Activated T-cell treated with anti-CD3 and anti-CD28 coated beads, Interleukin-2, amount 50 U/mL, for 72 hours (primary cell): Measurements from ENCODE around the gene SMCR8. TPM values are rescaled to one million over a fixed set of nuclear protein-coding genes. Genes with fewer than 3 reads are reported as not detected.
"Not testable (repeated sequence)": the region's sequence is repeated elsewhere in the genome, so short reads cannot be mapped to it uniquely, and the experiment has no call there.

ENCODE experiments used
- ATAC-seq, 2 donors: fragments of 150-1000 bp; cut with Tn5 transposase; replicated peaks in 1 of 2; 2 replicates each; pipeline ENCODE4 v1.10.0; 2021; ENCODE audit warnings: moderate library complexity in 2 of 2, mild to moderate bottlenecking in 1 of 2
- DNase-seq, 2 donors: peaks; one replicate each; pipeline ENCODE4 v3.0.0; 2021 to 2022; ENCODE audit warnings: mixed read lengths in 1 of 2
- H3K27ac Mint-ChIP-seq: one replicate; pipeline ENCODE4 v1.8.0; 2022; ENCODE audit warnings: mild to moderate bottlenecking, moderate library complexity, mixed read lengths
- H3K27me3 Mint-ChIP-seq: one replicate; pipeline ENCODE4 v1.8.0; 2022; ENCODE audit warnings: low read depth, mixed read lengths
- H3K36me3 Mint-ChIP-seq, 2 donors: one replicate each; pipeline ENCODE4 v1.8.0; 2022; ENCODE audit warnings: mixed read lengths in 2 of 2, mild to moderate bottlenecking in 1 of 2; ENCODE audit not compliant: insufficient read depth in 2 of 2
- H3K4me1 Mint-ChIP-seq: one replicate; pipeline ENCODE4 v1.8.0; 2022; ENCODE audit warnings: low read depth, mixed read lengths
- H3K4me3 Mint-ChIP-seq, 2 donors: one replicate each; pipeline ENCODE4 v1.8.0; 2022; ENCODE audit warnings: mild to moderate bottlenecking in 2 of 2, mixed read lengths in 2 of 2, moderate library complexity in 2 of 2
- H3K9me3 Mint-ChIP-seq, 2 donors: one replicate each; pipeline ENCODE4 v1.8.0; 2022; ENCODE audit warnings: mixed read lengths in 2 of 2
- total RNA-seq, 2 donors: library from RNA; stranded (reverse); gene quantifications; one replicate each; pipeline ENCODE4 v1.2.3, GENCODE V29; 2022

SMCR8 gene
- total RNA-seq, 2 donors from 2014 or later = 17.3 to 18.7 TPM

DNA sequence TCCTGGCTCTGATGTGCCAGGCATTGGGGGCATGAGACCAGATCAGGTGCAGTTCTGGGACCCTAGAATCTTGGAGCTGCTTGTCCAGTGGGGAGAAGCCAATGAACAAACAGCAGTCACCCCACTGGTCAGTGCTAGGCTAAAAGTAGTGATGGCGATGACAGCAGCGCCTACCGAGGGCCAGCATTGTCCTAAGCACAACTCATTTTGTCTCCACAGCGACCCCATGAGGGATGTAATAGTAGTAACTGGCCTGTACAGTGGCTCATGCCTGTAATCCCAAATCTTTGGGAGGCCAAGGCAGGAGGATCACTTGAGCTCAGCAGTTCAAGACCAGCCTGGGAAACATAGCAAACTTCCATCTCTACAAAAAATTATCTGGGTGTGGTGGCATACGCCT lies 6.2 kb downstream of the SMCR8 start:
- no peak for DNase-seq
- H3K27ac Mint-ChIP-seq = no peak overlapping the region
- H3K4me1 Mint-ChIP-seq = peaks cover 56% of the 10 kb centered on the region
- H3K27me3 Mint-ChIP-seq = no peaks in the 10 kb centered on the region
- H3K4me3 Mint-ChIP-seq = no peak overlapping the region
- peaks cover 4 to 5% of the 10 kb centered on the region in 2 donors for H3K36me3 Mint-ChIP-seq
- ATAC-seq = no peak
- no peaks in the 10 kb centered on the region for H3K9me3 Mint-ChIP-seq

DNA sequence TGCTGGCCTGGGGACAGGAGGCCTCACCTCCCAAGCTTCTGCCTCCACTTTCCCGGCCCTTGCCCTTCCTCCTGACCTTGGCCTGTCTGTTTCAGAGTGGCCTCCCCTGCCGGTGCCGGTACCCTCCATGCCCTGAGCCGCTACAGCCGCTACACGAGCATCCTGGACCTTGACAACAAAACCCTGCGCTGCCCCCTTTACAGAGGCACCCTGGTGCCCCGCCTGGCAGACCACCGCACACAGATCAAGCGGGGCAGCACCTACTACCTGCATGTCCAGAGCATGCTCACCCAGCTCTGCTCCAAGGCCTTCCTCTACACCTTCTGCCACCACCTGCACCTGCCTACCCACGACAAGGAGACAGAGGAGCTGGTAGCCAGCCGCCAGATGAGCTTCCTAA lies 7.4 kb downstream of the SMCR8 start:
- peaks cover 50% of the 10 kb centered on the region for H3K4me1 Mint-ChIP-seq
- ATAC-seq = no peak
- H3K4me3 Mint-ChIP-seq = no peak overlapping the region
- no peaks in the 10 kb centered on the region for H3K9me3 Mint-ChIP-seq
- peaks cover 2 to 3% of the 10 kb centered on the region in 2 donors for H3K36me3 Mint-ChIP-seq
- no peak for DNase-seq
- no peaks in the 10 kb centered on the region for H3K27me3 Mint-ChIP-seq
- H3K27ac Mint-ChIP-seq = no peak overlapping the region

DNA sequence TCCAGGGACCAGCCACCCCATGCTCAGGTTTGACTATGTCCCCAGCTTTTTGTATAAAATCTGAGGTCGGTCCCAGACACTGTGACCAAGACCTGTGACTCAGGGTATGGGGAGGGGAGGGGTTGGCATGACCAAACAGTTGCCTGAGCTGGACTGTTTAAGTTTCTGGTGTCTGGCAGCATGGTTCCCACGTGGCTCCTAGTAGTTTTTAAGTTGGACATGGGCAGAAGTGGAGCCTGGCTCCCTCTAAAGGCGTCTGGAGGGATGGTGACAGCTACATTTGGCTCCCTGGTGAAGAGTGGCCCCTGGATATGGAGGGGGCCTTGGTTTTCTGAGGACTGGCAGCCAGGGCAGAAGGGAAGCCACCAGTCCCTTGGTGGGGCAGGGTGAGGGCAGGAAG lies 7.9 kb downstream of the SMCR8 start:
- Mint-ChIP-seq H3K4me3 (no peak overlapping the region), H3K27ac (no peak overlapping the region), H3K27me3 (no peaks in the 10 kb centered on the region), H3K36me3 (peaks cover 2 to 3% of the 10 kb centered on the region in 2 donors), H3K9me3 (no peaks in the 10 kb centered on the region), H3K4me1 (peaks cover 46% of the 10 kb centered on the region)
- DNase-seq (no peak), ATAC-seq (no peak)

DNA sequence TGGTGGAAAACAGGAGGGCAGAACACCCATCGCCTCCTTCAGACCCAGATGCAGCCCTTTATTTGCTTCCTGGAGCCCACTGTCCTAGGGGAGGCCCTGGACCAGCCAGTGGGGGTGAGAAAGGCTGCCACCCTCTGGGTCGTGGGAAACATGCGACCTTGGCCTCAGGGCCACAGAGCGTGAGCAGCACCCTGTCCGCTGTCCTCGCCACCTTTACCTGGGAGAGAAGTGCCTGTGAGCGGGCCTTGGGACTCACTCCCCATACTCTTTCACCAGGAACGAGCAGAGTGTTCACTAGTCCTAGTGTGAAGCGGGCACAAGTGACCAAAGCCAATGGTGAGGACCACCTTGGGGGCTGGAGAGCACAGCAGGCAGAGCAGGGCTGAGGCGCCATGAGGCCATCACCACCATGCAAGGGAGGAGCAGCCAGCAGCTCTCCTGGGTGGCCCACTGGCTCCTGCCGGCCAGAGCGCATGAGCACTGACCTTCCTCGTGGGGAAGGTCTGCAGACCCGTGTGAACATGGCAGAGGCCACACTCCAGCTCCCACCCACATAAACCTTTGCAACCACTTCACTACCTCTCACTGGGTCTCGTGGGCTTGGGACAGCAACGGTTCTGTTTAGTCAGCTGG lies 8.5 kb downstream of the SMCR8 start:
- no peak for ATAC-seq
- no peaks in the 10 kb centered on the region for H3K27me3 Mint-ChIP-seq
- H3K27ac Mint-ChIP-seq = no peak overlapping the region
- no peak overlapping the region for H3K4me3 Mint-ChIP-seq
- no peak for DNase-seq
- no peaks in the 10 kb centered on the region for H3K9me3 Mint-ChIP-seq
- H3K36me3 Mint-ChIP-seq = peaks cover 2 to 3% of the 10 kb centered on the region in 2 donors
- peaks cover 40% of the 10 kb centered on the region for H3K4me1 Mint-ChIP-seq

DNA sequence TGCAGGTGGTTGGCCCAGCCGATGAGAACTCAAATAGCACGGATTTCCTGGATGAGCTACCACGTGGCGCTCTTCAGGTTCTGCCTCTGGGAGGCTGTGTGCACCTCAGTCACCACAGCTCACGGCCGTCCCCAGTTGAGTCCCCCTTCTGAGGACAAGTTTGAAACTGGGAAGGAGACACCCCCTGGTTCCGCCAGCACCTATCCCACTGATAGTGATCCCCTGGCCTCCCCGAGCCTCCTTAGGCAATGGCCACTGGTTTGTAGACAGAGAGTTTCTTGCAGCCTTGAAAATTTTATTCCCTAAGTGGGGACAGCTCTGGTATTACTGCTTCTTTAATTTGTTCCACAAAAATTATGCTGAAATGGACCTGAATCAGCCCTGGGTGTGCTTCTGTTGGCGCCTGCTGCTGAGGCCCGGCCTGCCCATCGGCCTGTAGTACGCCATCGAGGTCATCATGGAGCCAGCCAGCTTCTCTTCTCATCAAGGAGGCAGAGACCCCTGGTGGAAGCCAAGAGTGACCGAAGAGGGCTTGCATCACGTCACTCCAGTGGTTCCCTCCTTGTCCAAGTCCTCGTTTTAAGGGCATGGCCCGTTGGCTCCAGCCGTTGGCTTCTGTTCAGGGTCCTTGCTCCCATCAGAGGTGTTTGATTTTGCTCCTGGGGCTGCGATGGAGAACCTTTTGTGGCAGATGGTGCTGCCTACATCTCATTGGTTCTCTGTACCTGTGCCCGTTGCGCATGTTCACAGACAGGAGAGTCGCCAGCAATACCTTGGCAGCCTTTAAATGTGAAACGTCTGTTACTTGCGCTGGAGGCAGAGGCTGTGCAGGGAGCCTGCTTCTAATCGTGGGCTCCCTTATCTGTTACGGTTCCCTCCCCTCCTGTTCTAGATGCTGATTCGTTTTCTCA lies 9.3 kb downstream of the SMCR8 start:
- Mint-ChIP-seq H3K9me3 (no peaks in the 10 kb centered on the region), H3K36me3 (peaks cover 2 to 3% of the 10 kb centered on the region in 2 donors), H3K27ac (no peak overlapping the region), H3K27me3 (no peaks in the 10 kb centered on the region), H3K4me3 (no peak overlapping the region), H3K4me1 (peaks cover 32% of the 10 kb centered on the region)
- DNase-seq (no peak), ATAC-seq (no peak)

DNA sequence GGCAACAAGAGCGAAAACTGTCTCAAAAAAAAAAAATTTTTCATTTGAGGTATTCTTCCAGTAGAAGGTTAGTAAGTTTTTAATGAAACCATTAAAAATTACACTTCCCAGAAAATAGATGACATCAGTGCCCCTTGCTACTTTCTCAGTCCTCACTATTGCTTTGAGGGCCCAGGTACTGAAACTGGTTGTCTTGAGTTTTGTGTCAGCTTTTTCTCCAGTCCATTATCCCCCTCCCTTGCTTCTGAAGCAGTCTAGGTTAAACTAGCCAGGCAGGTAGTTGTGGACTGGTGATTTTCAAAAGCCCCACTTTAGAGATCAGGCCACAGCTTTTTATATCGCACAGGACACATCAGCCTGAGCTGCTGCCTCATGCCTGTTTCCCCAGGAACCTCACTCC lies 10.9 kb downstream of the SMCR8 start:
- no peak overlapping the region for H3K4me3 Mint-ChIP-seq
- peaks cover 0 to 7% of the 10 kb centered on the region in 2 donors for H3K36me3 Mint-ChIP-seq
- peak overlapping the region; percentile 69 for H3K27ac Mint-ChIP-seq
- H3K4me1 Mint-ChIP-seq = peaks cover 16% of the 10 kb centered on the region
- ATAC-seq (no peak), DNase-seq (no peak)
- H3K27me3 Mint-ChIP-seq = no peaks in the 10 kb centered on the region
- no peaks in the 10 kb centered on the region for H3K9me3 Mint-ChIP-seq

DNA sequence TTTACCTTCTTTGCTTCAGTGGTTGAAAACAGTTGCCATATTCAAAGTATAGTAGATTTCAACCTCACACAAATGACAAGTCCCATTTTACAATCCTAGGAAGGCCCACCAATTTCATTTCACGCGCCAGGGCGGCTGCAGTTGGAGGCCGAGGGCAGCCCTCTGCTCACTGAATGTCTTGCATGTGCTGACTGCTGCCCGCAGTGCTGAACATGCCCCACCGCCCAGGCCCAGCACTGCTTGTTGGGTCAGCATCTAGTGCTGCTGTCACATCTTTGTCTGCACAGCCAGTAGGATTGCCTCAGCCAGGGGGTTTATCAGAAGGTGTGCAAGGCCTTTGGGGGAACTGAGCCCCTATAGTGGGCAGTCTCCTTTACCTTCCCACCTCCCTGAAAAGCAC lies 11.5 kb downstream of the SMCR8 start:
- DNase-seq (no peak), ATAC-seq (no peak)
- H3K27ac Mint-ChIP-seq = peak overlapping the region; percentile 69
- peaks cover 11% of the 10 kb centered on the region for H3K4me1 Mint-ChIP-seq
- peaks cover 0 to 7% of the 10 kb centered on the region in 2 donors for H3K36me3 Mint-ChIP-seq
- no peaks in the 10 kb centered on the region for H3K9me3 Mint-ChIP-seq
- no peak overlapping the region for H3K4me3 Mint-ChIP-seq
- no peaks in the 10 kb centered on the region for H3K27me3 Mint-ChIP-seq

DNA sequence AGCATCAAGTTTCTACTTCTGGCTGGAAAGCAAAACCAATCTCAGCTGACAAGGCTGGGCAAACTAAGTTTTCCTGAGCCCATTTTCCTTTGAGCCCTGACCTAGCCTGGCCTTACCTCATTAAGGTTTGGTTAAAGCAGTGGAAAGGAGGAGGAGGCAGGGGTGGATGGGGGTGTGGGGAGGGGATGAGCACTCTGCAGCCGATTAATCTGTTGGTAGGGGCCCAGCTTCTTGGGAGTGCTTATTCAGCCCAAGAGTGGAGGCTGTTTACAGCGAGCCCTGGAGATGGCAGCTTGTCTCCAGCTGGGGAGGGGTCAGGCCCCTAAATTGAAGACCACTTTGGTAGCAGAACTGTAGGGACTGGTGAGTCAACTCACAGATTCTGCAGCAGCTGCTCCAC lies 12.0 kb downstream of the SMCR8 start:
- no peaks in the 10 kb centered on the region for H3K27me3 Mint-ChIP-seq
- peaks cover 11% of the 10 kb centered on the region for H3K4me1 Mint-ChIP-seq
- H3K4me3 Mint-ChIP-seq = no peak overlapping the region
- no peak overlapping the region for H3K27ac Mint-ChIP-seq
- peaks cover 0 to 11% of the 10 kb centered on the region in 2 donors for H3K36me3 Mint-ChIP-seq
- H3K9me3 Mint-ChIP-seq = no peaks in the 10 kb centered on the region
- ATAC-seq = no peak
- no peak for DNase-seq

DNA sequence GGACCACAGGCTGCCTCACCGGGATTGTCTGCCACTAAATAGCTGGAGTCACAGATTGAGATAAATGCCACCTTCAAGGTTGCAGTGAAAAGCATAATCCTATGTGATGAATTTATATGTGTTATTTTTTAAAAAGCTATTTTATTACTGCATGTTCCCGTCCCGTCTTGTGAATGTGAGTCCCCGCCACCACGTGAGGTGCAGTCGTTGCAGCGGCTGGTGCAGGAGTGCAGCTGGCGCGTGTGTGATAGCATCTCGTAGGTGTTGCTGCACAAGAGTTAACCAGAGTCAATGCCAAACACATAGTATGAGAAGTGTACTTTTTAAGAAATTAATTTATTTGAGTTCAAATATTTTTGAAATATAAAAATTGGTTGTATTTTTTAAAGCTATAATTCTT lies 12.5 kb downstream of the SMCR8 start:
- peaks cover 0 to 12% of the 10 kb centered on the region in 2 donors for H3K36me3 Mint-ChIP-seq
- H3K4me3 Mint-ChIP-seq = no peak overlapping the region
- no peaks in the 10 kb centered on the region for H3K27me3 Mint-ChIP-seq
- H3K4me1 Mint-ChIP-seq = peaks cover 15% of the 10 kb centered on the region
- H3K9me3 Mint-ChIP-seq = no peaks in the 10 kb centered on the region
- ATAC-seq (no peak), DNase-seq (no peak)
- no peak overlapping the region for H3K27ac Mint-ChIP-seq

DNA sequence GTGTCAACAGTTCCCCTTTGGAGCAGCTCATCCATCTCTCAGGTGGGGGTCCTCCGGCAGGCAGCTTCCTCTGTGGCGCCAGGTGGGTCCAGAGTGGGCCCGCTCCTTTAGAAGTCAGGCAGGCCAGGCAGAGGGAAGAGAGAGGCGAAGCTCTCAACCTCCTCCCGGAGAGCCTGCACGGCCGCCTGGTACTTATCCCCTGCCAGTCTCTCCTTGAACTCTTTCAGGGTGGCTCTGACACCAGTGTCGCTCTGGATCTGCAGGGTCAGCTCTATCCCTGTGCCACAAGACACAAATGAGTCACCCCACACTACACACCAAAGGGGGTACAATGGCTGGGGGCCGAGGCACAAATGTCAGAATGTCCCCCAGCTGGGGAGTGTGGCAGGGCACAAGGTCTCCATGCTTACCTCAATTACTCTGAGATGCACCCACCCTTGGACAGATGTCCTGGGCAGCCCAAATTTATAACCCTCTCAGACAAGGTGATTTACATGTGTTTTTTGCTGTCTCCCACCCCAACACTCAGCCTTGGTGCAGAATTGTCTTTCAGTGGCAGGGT lies 13.6 kb downstream of the SMCR8 start:
- Mint-ChIP-seq H3K27ac (no peak overlapping the region), H3K27me3 (no peaks in the 10 kb centered on the region), H3K36me3 (peaks cover 0 to 12% of the 10 kb centered on the region in 2 donors), H3K4me1 (peaks cover 21% of the 10 kb centered on the region), H3K9me3 (no peaks in the 10 kb centered on the region), H3K4me3 (no peak overlapping the region)
- ATAC-seq (no peak), DNase-seq (no peak)

DNA sequence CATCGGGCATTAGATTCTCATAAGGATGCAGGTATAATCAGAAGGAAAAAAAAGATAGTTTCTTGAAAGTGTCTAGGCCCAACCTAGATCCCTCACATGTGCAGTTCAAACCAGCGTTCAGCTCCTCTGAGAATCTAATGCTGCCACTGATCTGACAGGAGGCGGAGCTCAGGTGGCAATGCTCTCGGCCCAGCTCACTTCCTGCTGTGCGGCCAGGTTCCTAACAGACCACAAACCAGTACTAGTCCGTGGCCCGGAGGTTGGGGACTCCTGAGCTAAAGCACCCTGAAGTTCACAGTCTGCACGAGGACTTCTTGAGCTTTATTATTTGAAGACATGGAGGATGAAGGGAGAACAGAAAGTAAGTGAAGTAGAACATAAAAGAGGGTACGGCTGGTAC lies 16.8 kb downstream of the SMCR8 start:
- DNase-seq (no peak), ATAC-seq (peak in 1 of 2 donors; percentile 33)
- H3K27ac Mint-ChIP-seq = peak overlapping the region; percentile 66
- no peaks in the 10 kb centered on the region for H3K9me3 Mint-ChIP-seq
- peak overlapping the region; percentile 13 to 24 for H3K4me3 Mint-ChIP-seq
- peaks cover 14% of the 10 kb centered on the region for H3K4me1 Mint-ChIP-seq
- H3K27me3 Mint-ChIP-seq = no peaks in the 10 kb centered on the region
- H3K36me3 Mint-ChIP-seq = peaks cover 0 to 10% of the 10 kb centered on the region in 2 donors

DNA sequence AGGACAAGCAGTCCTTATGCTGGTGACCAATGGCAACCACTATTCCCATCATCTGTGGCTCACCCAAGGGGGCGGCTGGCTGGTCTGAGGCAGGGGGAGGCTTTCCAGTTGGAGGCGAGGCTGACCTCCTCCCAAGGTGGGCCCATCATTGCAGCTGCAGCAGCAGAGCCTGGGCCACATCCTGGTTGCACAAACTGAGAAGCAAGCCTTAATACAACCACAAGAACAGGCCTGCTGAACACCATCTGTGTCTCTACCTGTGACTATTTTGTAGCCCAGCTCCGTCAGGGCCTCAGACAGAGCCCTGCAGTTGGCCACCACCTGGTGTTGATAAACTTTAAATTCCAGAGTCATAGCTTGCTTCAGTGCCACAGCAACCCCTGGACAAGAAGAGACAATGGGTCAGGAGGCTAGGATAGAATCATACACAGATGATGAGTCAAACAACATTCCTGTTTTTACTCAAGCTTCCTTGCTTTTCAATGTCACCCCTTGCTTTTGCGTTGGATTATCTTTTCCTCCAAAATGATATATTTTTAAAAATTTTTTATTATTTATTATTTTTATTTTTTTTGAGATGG lies 17.9 kb downstream of the SMCR8 start:
- H3K27me3 Mint-ChIP-seq = no peaks in the 10 kb centered on the region
- ATAC-seq (peak; percentile 26 to 68), DNase-seq (no peak)
- H3K36me3 Mint-ChIP-seq = peaks cover 0 to 10% of the 10 kb centered on the region in 2 donors
- no peak overlapping the region for H3K4me3 Mint-ChIP-seq
- H3K27ac Mint-ChIP-seq = no peak overlapping the region
- H3K9me3 Mint-ChIP-seq = no peaks in the 10 kb centered on the region
- H3K4me1 Mint-ChIP-seq = peaks cover 14% of the 10 kb centered on the region

DNA sequence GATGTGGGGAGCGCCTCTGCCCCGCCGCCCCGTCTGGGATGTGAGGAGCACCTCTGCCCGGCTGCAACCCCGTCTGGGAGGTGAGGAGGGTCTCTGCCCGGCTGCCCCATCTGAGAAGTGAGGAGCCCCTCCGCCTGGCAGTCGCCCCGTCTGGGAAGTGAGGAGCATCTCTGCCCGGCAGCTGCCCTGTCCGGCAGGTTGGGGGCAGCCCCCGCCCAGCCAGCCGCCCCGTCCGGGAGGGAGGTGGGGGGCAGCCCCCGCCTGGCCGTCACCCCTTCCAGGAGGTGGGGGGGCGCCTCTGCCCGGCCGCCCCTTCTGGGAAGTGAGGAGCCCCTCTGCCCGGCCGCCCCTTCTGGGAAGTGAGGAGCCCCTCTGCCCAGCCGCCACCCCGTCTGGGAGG lies 23.1 kb downstream of the SMCR8 start:
- H3K27ac Mint-ChIP-seq, ATAC-seq, H3K9me3 Mint-ChIP-seq, H3K4me3 Mint-ChIP-seq, H3K27me3 Mint-ChIP-seq, H3K4me1 Mint-ChIP-seq, DNase-seq: not testable (repeated sequence)
- H3K36me3 Mint-ChIP-seq = peaks cover 6 to 18% of the 10 kb centered on the region in 2 donors
